ENCODE data around the gene STRADA. TPM values are rescaled to one million over a fixed set of nuclear protein-coding genes. Genes with fewer than 3 reads are reported as not detected.

The STRADA gene
- total and polyA plus RNA-seq, 2 of the 8 experiments (the other 6 are each of a cell fraction or from before 2014, with no cell fraction given) = 35.6 to 43.3 TPM

DNA sequence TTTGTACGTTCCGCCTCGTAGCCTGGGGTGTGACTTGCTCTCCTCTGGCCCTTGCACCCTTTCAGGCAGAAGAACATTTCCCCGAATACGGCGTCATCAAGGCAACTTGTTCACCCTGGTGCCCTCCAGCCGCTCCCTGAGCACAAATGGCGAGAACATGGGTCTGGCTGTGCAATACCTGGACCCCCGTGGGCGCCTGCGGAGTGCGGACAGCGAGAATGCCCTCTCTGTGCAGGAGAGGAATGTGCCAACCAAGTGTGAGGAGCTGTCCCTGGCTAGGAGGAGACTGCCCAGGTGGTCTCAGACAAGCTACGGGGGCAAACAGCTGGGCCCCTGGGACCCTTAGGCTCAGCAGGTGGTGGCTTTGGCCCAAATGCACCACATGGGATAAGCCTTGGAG, 52.1 kb downstream of the STRADA start:
- Histone ChIP-seq H2AFZ (ENCODE audit: low read length) (no peak overlapping the region), H4K20me1 (replicated peaks in 1 of 2; ENCODE audit: control insufficient read depth in 1 of 2, insufficient read depth in 2 of 2, low read length in 2 of 2) (peaks cover 0 to 1% of the 10 kb centered on the region in 2 experiments), H2BK15ac (ENCODE audit: low read length) (no peak overlapping the region), H3K27ac (ENCODE audit: low read depth, low read length) (no peak overlapping the region), H3K4ac (replicated peaks; ENCODE audit: insufficient read length, low read depth, low read length) (no peak overlapping the region), H2AK5ac (ENCODE audit: low read depth, low read length) (no peak overlapping the region), H3K4me3 (ENCODE audit: extremely low read depth in 1 of 4, insufficient read depth in 2 of 4, low read depth in 3 of 4, low read length in 4 of 4) (no peak overlapping the region), H3K14ac (ENCODE audit: insufficient read length) (no peak overlapping the region), H3K4me1 (replicated peaks in 1 of 4; ENCODE audit: control insufficient read depth in 3 of 4, insufficient read depth in 4 of 4, low read length in 3 of 4) (peaks cover 0 to 1% (median under 1%) of the 10 kb centered on the region in 4 experiments; a peak in 3 of 7 replicates), H3K56ac (replicated peaks; ENCODE audit: insufficient read length, low read depth, low read length) (no peak overlapping the region), H3K79me1 (ENCODE audit: low read depth, low read length) (no peaks in the 10 kb centered on the region), H2BK12ac (ENCODE audit: low read depth, low read length) (no peak overlapping the region), H3K23me2 (ENCODE audit: low read depth, low read length) (no peaks in the 10 kb centered on the region), H3K9ac (replicated peaks in 1 of 4; ENCODE audit: extremely low read depth in 1 of 4, low read depth in 3 of 4, low read length in 3 of 4) (no peak overlapping the region), H2BK120ac (replicated peaks; ENCODE audit: low read depth, low read length) (no peak overlapping the region), H4K91ac (replicated peaks; ENCODE audit: insufficient read length, low read length) (no peak overlapping the region), H3K4me2 (ENCODE audit: insufficient read depth in 1 of 2, low read depth in 2 of 2, low read length in 2 of 2) (no peak overlapping the region), H3K23ac (ENCODE audit: insufficient read length) (no peak overlapping the region), H4K5ac (ENCODE audit: insufficient read length, low read depth, low read length) (no peak overlapping the region), H4K8ac (ENCODE audit: extremely low read depth, insufficient read depth, low read length) (no peak overlapping the region), H3K36me3 (ENCODE audit: control insufficient read depth in 2 of 4, insufficient read depth in 4 of 4, low read length in 3 of 4) (peaks cover 4 to 13% (median 9%) of the 10 kb centered on the region in 4 experiments; a peak in 5 of 8 replicates), H3K9me3 (ENCODE audit: insufficient read depth in 2 of 2, low read depth in 1 of 2, low read length in 1 of 2) (no peaks in the 10 kb centered on the region), H3K27me3 (replicated peaks in 1 of 4; ENCODE audit: control insufficient read depth in 3 of 4, extremely low read depth in 1 of 4, insufficient read depth in 3 of 4, low read length in 3 of 4) (no peaks in the 10 kb centered on the region), H2BK20ac (ENCODE audit: low read length) (no peak overlapping the region), H3K79me2 (ENCODE audit: control insufficient read depth in 1 of 2, insufficient read depth in 2 of 2, low read length in 2 of 2) (no peaks in the 10 kb centered on the region), H2BK5ac (ENCODE audit: low read depth, low read length) (no peak overlapping the region), H3K18ac (ENCODE audit: extremely low read depth, low read length) (no peak overlapping the region)
- POLR2A ChIA-PET (ENCODE audit: partially characterized antibody) = no interaction called here
- CTCF ChIA-PET (ENCODE audit: partially characterized antibody) = interaction anchor here (0.9 to 4.2 kb wide), 4 partner anchors 9 to 77 kb away, joined by 4 to 28 read pairs (median 6); no protein-coding TSS in a partner anchor
- FAIRE-seq = no peak
- WGBS, 2 experiments (ENCODE audit: extremely low coverage in 1 of 2, insufficient coverage in 1 of 2, insufficient read length in 1 of 2, insufficient replicate concordance in 2 of 2, low coverage in 1 of 2, low lambda C conversion rate in 2 of 2, missing lambda C conversion rate in 1 of 2) = 95% methylated on average over 14 of the region's 14 CpGs; no CpG with 5 or more reads in 1 of the 2 experiments
- DNase-seq (ENCODE audit: low read depth in 1 of 2, low spot score in 2 of 2) = no peak
- no peak for TF ChIP-seq HDAC2 (IDR thresholded peaks at IDR 0.05; ENCODE audit: borderline replicate concordance in 1 of 2, low read depth in 2 of 2, low read length in 2 of 2)
- TF ChIP-seq, protein P1, sequence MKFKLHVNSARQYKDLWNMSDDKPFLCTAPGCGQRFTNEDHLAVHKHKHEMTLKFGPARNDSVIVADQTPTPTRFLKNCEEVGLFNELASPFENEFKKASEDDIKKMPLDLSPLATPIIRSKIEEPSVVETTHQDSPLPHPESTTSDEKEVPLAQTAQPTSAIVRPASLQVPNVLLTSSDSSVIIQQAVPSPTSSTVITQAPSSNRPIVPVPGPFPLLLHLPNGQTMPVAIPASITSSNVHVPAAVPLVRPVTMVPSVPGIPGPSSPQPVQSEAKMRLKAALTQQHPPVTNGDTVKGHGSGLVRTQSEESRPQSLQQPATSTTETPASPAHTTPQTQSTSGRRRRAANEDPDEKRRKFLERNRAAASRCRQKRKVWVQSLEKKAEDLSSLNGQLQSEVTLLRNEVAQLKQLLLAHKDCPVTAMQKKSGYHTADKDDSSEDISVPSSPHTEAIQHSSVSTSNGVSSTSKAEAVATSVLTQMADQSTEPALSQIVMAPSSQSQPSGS (IDR thresholded peaks at IDR 0.05; ENCODE audit: low read length) = no peak
- TF ChIP-seq TBP (IDR thresholded peaks at IDR 0.05; ENCODE audit: low read depth, low read length) = no peak
- no peak for TF ChIP-seq ZNF274 (IDR thresholded peaks at IDR 0.05; ENCODE audit: borderline replicate concordance, extremely low read depth, low read length)
- no peak for TF ChIP-seq FOSL1 (IDR thresholded peaks at IDR 0.05; ENCODE audit: insufficient read depth, low read depth, low read length)
- no peak for TF ChIP-seq POLR2AphosphoS5 (IDR thresholded peaks at IDR 0.05; ENCODE audit: low read depth, low read length)
- no peak for TF ChIP-seq BRCA1 (IDR thresholded peaks at IDR 0.05; ENCODE audit: low read depth, low read length)
- no peak for TF ChIP-seq RAD21 (IDR thresholded peaks at IDR 0.05 in 1 of 2, conservative IDR thresholded peaks at IDR 0.05 in 1 of 2; ENCODE audit: low read depth in 2 of 2, low read length in 2 of 2)
- TF ChIP-seq CTBP2 (IDR thresholded peaks at IDR 0.05; ENCODE audit: borderline replicate concordance, insufficient read depth, insufficient read length, low read length) = no peak
- no peak for TF ChIP-seq CHD1 (IDR thresholded peaks at IDR 0.05; ENCODE audit: low read depth, low read length)
- TF ChIP-seq SP1 (IDR thresholded peaks at IDR 0.05; ENCODE audit: low read depth, low read length) = no peak
- TF ChIP-seq POU5F1 (IDR thresholded peaks at IDR 0.05; ENCODE audit: low read depth, low read length) = no peak

Measured in H1 (cell line).